Fibroblast of mammary gland (primary cell): ENCODE results near the gene C15orf62.

Experiments used
- DNase-seq: peaks from one replicate; pipeline ENCODE4 v3.0.0-alpha.2; 2010; ENCODE audit warnings: low read depth
- H3K4me3 ChIP-seq: 2 replicates; pipeline ENCODE4 v1.5.1; 2011; ENCODE audit warnings: low read depth, mild to moderate bottlenecking, low read length, moderate library complexity; ENCODE audit not compliant: control insufficient read depth
- CTCF ChIP-seq: conservative IDR thresholded peaks from 2 replicates; pipeline ENCODE4 v1.5.1; 2011; ENCODE audit warnings: low read depth, low read length, inconsistent platforms; ENCODE audit not compliant: control insufficient read depth, insufficient read depth

C15orf62 gene

GRCh38 chr15:40796041-40796440, 26.3 kb downstream of the C15orf62 start:
- no peak for DNase-seq
- no peak for TF ChIP-seq CTCF
- H3K4me3 ChIP-seq = no peak overlapping the region

DNA sequence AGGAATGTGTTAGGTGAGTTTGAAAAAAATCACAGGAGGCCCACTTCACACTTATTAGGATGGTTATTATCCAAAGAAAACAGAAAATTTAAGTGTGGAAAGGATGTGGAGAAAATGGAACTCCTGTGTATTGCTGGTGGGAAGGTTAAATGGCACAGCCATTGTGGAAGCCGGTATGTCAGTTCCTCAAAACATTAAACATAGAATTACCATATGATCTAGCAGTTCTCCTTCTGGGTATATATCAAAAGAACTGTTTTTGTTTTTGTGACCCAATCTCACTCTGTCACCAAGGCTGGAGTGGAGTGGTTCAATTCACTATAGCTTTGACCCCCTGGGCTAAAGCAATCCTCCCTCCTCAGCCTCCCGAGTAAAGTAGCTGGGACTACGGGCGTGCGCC, 26.7 kb downstream of the C15orf62 start:
- no peak overlapping the region for H3K4me3 ChIP-seq
- DNase-seq = no peak
- no peak for TF ChIP-seq CTCF

- no peak for TF ChIP-seq CTCF
- DNase-seq = no peak
- H3K4me3 ChIP-seq = no peak overlapping the region
These were observed 29.7 kb downstream of the C15orf62 start for GRCh38 chr15:40799523-40799922.

DNA sequence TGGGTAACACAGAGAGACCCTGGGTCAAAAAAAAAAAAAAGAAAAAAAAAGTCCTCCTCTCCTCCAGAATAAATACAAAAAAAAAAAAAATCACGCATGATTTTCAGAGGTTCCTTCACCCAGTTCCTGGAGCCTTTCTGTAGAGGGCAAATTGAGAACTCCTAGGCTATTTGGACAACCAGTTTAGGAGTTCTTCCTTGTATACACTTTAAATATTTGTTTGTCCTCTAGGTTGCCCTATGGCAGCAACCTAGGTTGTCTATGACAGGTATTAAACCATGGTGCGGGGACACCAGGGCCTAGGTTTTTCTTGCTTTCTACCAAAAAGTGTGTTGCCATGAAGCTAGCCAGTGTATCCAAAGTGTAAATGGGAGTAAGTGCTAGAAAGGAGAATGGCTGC, 33.3 kb downstream of the C15orf62 start:
- H3K4me3 ChIP-seq = no peak overlapping the region
- DNase-seq = no peak
- no peak for TF ChIP-seq CTCF

DNA sequence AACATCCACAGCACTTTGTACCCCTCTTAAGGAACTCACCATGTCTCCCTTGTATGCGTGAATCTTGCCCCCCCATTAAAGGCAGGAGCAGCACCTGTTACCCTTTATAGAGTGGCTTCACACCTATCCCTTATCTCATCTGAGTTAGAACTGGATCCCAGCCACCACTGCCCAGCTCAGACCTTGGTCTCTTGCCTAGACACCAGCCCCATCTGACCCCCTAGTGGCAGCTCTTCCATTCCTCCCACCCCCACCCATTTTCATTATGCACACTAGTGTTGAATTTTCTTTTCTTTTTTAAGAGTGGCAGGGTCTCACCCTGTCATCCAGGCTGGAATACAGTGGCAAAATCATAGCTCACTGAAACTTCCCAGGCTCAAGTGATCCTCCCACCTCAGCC, 33.9 kb downstream of the C15orf62 start:
- DNase-seq = no peak
- H3K4me3 ChIP-seq = no peak overlapping the region
- no peak for TF ChIP-seq CTCF

- peak overlapping the region; percentile 99 for H3K4me3 ChIP-seq
- DNase-seq = no peak
- TF ChIP-seq CTCF = no peak
These were observed 36.9 kb downstream of the C15orf62 start for GRCh38 chr15:40806672-40807027.
